Mucosa of stomach (tissue), 1 donor: Measurements from ENCODE around the gene SMIM36.

ENCODE experiments used
- H3K27me3 ChIP-seq: one replicate; pipeline ENCODE4 v1.7.0; 2013; ENCODE audit warnings: mild to moderate bottlenecking, low read length; ENCODE audit not compliant: control insufficient read depth, insufficient read depth
- H3K36me3 ChIP-seq: one replicate; pipeline ENCODE4 v1.7.0; 2013; ENCODE audit warnings: low read length; ENCODE audit not compliant: control insufficient read depth, insufficient read depth
- H3K4me1 ChIP-seq: one replicate; pipeline ENCODE4 v1.7.0; 2013; ENCODE audit warnings: mild to moderate bottlenecking, low read length; ENCODE audit not compliant: control insufficient read depth, insufficient read depth
- H3K4me3 ChIP-seq: one replicate; pipeline ENCODE4 v1.7.0; 2013; ENCODE audit warnings: low read length
- H3K9ac ChIP-seq: one replicate; pipeline ENCODE4 v1.7.0; 2013; ENCODE audit warnings: mild to moderate bottlenecking, low read length, moderate library complexity
- H3K9me3 ChIP-seq: one replicate; pipeline ENCODE4 v1.7.0; 2013; ENCODE audit warnings: mild to moderate bottlenecking, low read length, moderate library complexity; ENCODE audit not compliant: control insufficient read depth
- donor health status: Pancreatic carcinoma.

The SMIM36 gene

DNA sequence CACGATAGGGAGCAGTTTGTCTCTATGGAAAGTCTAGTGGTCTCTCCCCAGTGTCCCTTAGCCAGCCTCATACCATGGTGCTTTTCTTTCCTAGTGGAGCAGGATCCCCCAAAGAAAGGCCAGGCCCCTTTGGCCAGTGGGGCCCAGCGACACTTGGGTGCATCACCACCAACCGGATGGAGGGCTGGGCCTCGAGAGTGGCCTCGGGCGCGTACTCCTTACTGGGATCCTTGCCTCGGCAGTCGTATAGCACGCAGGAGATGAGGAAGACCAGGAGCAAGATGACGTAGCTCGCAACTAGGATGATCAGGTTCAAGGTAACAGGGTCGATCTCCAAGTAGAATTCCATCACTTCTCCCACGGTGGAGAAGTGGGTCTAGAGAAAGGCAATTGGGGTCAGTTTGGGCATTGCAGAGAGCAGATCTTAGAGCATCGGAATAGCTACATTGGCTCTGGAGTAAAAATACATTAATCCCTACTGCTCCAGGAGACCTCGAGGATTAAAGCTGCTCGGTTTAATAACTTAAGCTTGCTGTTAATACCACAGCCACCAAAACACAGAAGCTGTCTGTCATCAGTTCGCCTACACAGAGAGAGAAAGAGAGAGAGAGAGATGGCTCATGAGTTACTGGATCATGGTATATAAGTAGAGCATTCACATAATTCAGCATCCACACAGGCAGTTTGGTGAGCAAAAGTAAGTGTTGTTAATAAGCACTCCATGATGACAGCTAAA is at the start of gene SMIM36:
Gene SMIM36 (minus strand): TSS at position 467 of the 736 bp plus-strand sequence.
- H3K9me3 ChIP-seq: no peaks in the 10 kb centered on the region
- H3K27me3 ChIP-seq: no peaks in the 10 kb centered on the region
- H3K9ac ChIP-seq: no peak within 1 kb of the TSS
- H3K4me1 ChIP-seq: peaks cover 5% of the 10 kb centered on the region
- no peaks in the 10 kb centered on the region for H3K36me3 ChIP-seq
- H3K4me3 ChIP-seq: no peak within 1 kb of the TSS

- Histone ChIP-seq H3K36me3 (no peaks in the 10 kb centered on the region), H3K9ac (no peak overlapping the region), H3K4me1 (no peaks in the 10 kb centered on the region), H3K4me3 (no peak overlapping the region), H3K27me3 (no peaks in the 10 kb centered on the region), H3K9me3 (no peaks in the 10 kb centered on the region)
Observed at GRCh38 chr17:55555772-55556171, 44.5 kb upstream of the SMIM36 start.

DNA sequence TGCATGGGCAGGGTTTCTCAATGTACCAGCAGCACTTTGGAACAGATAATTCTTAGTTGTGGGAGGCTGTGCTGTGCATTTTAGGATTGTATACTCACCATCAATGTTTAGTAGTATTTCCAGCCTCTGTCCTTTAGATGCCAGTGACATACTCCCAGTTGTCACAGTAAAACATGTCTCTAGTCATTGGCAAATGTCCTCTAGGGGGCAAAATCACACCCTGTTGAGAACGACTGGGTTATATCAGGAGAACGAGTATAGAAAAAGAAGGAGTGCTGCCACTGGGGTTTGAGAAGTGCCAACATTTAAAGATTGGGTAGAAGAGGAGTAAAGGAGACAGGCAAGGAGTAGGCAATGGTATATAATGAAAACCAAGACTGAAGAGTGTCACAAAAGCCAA is 37.9 kb upstream of the SMIM36 start:
- no peaks in the 10 kb centered on the region for H3K27me3 ChIP-seq
- no peak overlapping the region for H3K9ac ChIP-seq
- no peak overlapping the region for H3K4me3 ChIP-seq
- H3K4me1 ChIP-seq: no peaks in the 10 kb centered on the region
- H3K36me3 ChIP-seq: no peaks in the 10 kb centered on the region
- H3K9me3 ChIP-seq: no peaks in the 10 kb centered on the region

- no peaks in the 10 kb centered on the region for H3K36me3 ChIP-seq
- H3K9me3 ChIP-seq: no peaks in the 10 kb centered on the region
- no peak overlapping the region for H3K9ac ChIP-seq
- H3K4me1 ChIP-seq: no peaks in the 10 kb centered on the region
- H3K4me3 ChIP-seq: no peak overlapping the region
- H3K27me3 ChIP-seq: no peaks in the 10 kb centered on the region
Observed at GRCh38 chr17:55546991-55547664, 35.9 kb upstream of the SMIM36 start.

- H3K9ac ChIP-seq: no peak overlapping the region
- H3K9me3 ChIP-seq: no peaks in the 10 kb centered on the region
- H3K4me3 ChIP-seq: no peak overlapping the region
- H3K27me3 ChIP-seq: no peaks in the 10 kb centered on the region
- no peaks in the 10 kb centered on the region for H3K36me3 ChIP-seq
- no peaks in the 10 kb centered on the region for H3K4me1 ChIP-seq
Observed at GRCh38 chr17:55546481-55546880, 35.2 kb upstream of the SMIM36 start.

DNA sequence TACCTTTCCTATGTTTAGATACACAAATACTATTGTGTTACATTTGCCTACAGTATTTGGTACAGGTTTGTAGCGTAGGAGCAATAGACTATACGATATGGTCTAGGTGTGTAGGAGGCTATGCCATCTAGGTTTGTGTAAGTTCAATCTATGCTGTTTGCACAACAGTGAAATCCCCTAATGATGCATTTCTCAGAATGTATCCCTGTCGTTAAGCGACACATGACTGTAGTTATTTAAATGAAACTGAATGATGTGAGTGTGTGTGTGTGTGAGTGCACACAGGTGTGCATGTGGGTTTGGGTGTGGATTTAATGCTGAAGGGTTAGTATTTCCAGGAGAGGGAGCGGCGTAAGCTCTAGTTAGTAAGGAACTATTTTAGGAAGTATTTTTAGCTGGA is 34.6 kb upstream of the SMIM36 start:
- H3K36me3 ChIP-seq: no peaks in the 10 kb centered on the region
- no peak overlapping the region for H3K9ac ChIP-seq
- no peak overlapping the region for H3K4me3 ChIP-seq
- no peaks in the 10 kb centered on the region for H3K4me1 ChIP-seq
- H3K27me3 ChIP-seq: no peaks in the 10 kb centered on the region
- H3K9me3 ChIP-seq: no peaks in the 10 kb centered on the region

GRCh38 chr17:55543709-55544108 is 32.5 kb upstream of the SMIM36 start:
- Histone ChIP-seq H3K9me3 (no peaks in the 10 kb centered on the region), H3K4me1 (no peaks in the 10 kb centered on the region), H3K27me3 (no peaks in the 10 kb centered on the region), H3K4me3 (no peak overlapping the region), H3K36me3 (no peaks in the 10 kb centered on the region), H3K9ac (no peak overlapping the region)

GRCh38 chr17:55540414-55541091 is 29.3 kb upstream of the SMIM36 start:
- Histone ChIP-seq H3K9me3 (no peaks in the 10 kb centered on the region), H3K27me3 (no peaks in the 10 kb centered on the region), H3K4me1 (no peaks in the 10 kb centered on the region), H3K9ac (no peak overlapping the region), H3K36me3 (no peaks in the 10 kb centered on the region), H3K4me3 (no peak overlapping the region)

GRCh38 chr17:55536205-55536604 is 25.0 kb upstream of the SMIM36 start:
- Histone ChIP-seq H3K9ac (no peak overlapping the region), H3K9me3 (no peaks in the 10 kb centered on the region), H3K4me3 (no peak overlapping the region), H3K36me3 (no peaks in the 10 kb centered on the region), H3K27me3 (no peaks in the 10 kb centered on the region), H3K4me1 (no peaks in the 10 kb centered on the region)

- no peaks in the 10 kb centered on the region for H3K4me1 ChIP-seq
- H3K9ac ChIP-seq: no peak overlapping the region
- no peaks in the 10 kb centered on the region for H3K27me3 ChIP-seq
- no peak overlapping the region for H3K4me3 ChIP-seq
- no peaks in the 10 kb centered on the region for H3K36me3 ChIP-seq
- no peaks in the 10 kb centered on the region for H3K9me3 ChIP-seq
Observed at GRCh38 chr17:55533608-55534007, 22.4 kb upstream of the SMIM36 start.

- H3K9ac ChIP-seq: no peak overlapping the region
- H3K36me3 ChIP-seq: no peaks in the 10 kb centered on the region
- no peaks in the 10 kb centered on the region for H3K27me3 ChIP-seq
- H3K4me3 ChIP-seq: no peak overlapping the region
- no peaks in the 10 kb centered on the region for H3K9me3 ChIP-seq
- H3K4me1 ChIP-seq: no peaks in the 10 kb centered on the region
Observed at GRCh38 chr17:55532670-55533069, 21.4 kb upstream of the SMIM36 start.

GRCh38 chr17:55531053-55531728 is 19.9 kb upstream of the SMIM36 start:
- H3K9ac ChIP-seq: no peak overlapping the region
- no peaks in the 10 kb centered on the region for H3K9me3 ChIP-seq
- no peak overlapping the region for H3K4me3 ChIP-seq
- no peaks in the 10 kb centered on the region for H3K4me1 ChIP-seq
- no peaks in the 10 kb centered on the region for H3K36me3 ChIP-seq
- no peaks in the 10 kb centered on the region for H3K27me3 ChIP-seq
